Neural crest cell (in vitro differentiated cells): ENCODE data around the gene GALR1. TPM values are rescaled to one million over a fixed set of nuclear protein-coding genes. Genes with fewer than 3 reads are reported as not detected.

Experiments
- DNase-seq: peaks from one replicate; pipeline ENCODE4 v3.0.0; 2021; ENCODE audit warnings: low read depth, mixed read lengths, low spot score
- H3K27ac Mint-ChIP-seq: one replicate; pipeline ENCODE4 v1.8.0; 2021; ENCODE audit warnings: mild to moderate bottlenecking, mixed read lengths; ENCODE audit not compliant: unreplicated experiment
- H3K27me3 Mint-ChIP-seq: 2 replicates; pipeline ENCODE4 v1.8.0; 2021; ENCODE audit warnings: low read depth, mild to moderate bottlenecking, mixed read lengths
- H3K36me3 Mint-ChIP-seq: 2 replicates; pipeline ENCODE4 v1.8.0; 2021; ENCODE audit warnings: low read depth, mild to moderate bottlenecking, mixed read lengths
- H3K4me1 Mint-ChIP-seq: 2 replicates; pipeline ENCODE4 v1.8.0; 2021; ENCODE audit warnings: mixed read lengths
- H3K4me3 Mint-ChIP-seq: one replicate; pipeline ENCODE4 v1.8.0; 2021; ENCODE audit warnings: mild to moderate bottlenecking, mixed read lengths
- H3K9me3 Mint-ChIP-seq: 2 replicates; pipeline ENCODE4 v1.8.0; 2021; ENCODE audit warnings: mixed read lengths
- CTCF ChIP-seq: fragments of 200-600 bp; sonication (generic); conservative IDR thresholded peaks from 2 replicates; pipeline ENCODE4 v1.5.0; 2021; ENCODE audit warnings: antibody characterized with exemption, mild to moderate bottlenecking
- total RNA-seq: library from RNA; stranded (reverse); gene quantifications from 2 replicates; pipeline ENCODE4 v1.2.1, GENCODE V29; 2021

Gene GALR1
- total RNA-seq, 1 donor from 2014 or later: not detected

GRCh38 chr18:77323640-77324299 lies 74.1 kb downstream of the GALR1 start:
- no peaks in the 10 kb centered on the region for H3K36me3 Mint-ChIP-seq
- TF ChIP-seq CTCF: no peak
- H3K27me3 Mint-ChIP-seq: no peaks in the 10 kb centered on the region
- H3K4me1 Mint-ChIP-seq: no peaks in the 10 kb centered on the region
- no peak for DNase-seq
- no peak overlapping the region for H3K4me3 Mint-ChIP-seq
- H3K27ac Mint-ChIP-seq: no peak overlapping the region
- peaks cover 5% of the 10 kb centered on the region for H3K9me3 Mint-ChIP-seq

Other genes with a start within 250 kb of the GALR1 start
- 1.6 and 2.0 TPM in 2 replicates for gene MBP, start 117.1 kb upstream of the GALR1 start, total RNA-seq